ENCODE data around the gene SMURF1.

DNA sequence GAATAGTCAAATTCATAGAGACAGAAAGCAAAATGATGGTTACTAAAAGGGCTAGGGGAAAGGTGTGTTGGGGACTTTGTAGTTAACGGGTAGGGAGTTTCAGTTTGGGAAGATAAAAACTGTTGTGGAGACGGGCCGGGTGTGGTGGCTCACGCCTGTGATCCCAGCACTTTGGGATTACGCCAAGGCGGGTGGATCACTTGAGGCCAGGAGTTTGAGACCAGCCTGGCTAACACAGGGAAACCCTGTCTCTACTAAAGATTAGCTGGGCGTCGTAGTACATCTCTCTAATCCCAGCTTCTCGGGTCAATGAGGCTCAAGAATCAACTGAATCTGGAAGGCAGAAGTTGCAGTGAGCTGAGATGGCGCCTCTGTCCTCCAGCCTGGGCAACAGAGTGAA lies 33.3 kb upstream of the SMURF1 start:
- TF ChIP-seq, protein P1, sequence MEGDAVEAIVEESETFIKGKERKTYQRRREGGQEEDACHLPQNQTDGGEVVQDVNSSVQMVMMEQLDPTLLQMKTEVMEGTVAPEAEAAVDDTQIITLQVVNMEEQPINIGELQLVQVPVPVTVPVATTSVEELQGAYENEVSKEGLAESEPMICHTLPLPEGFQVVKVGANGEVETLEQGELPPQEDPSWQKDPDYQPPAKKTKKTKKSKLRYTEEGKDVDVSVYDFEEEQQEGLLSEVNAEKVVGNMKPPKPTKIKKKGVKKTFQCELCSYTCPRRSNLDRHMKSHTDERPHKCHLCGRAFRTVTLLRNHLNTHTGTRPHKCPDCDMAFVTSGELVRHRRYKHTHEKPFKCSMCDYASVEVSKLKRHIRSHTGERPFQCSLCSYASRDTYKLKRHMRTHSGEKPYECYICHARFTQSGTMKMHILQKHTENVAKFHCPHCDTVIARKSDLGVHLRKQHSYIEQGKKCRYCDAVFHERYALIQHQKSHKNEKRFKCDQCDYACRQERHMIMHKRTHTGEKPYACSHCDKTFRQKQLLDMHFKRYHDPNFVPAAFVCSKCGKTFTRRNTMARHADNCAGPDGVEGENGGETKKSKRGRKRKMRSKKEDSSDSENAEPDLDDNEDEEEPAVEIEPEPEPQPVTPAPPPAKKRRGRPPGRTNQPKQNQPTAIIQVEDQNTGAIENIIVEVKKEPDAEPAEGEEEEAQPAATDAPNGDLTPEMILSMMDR (IDR thresholded peaks at IDR 0.05): no peak
- no peak for TF ChIP-seq POLR2A (IDR thresholded peaks at IDR 0.05)
- no peak for TF ChIP-seq POLR2AphosphoS5 (IDR thresholded peaks at IDR 0.05)
- no peak for TF ChIP-seq EP300 (IDR thresholded peaks at IDR 0.05)
